IPS DF 4.7 (cell line): Measurements from ENCODE around the gene FAM25A.
"Not testable (repeated sequence)": the region's sequence is repeated elsewhere in the genome, so short reads cannot be mapped to it uniquely, and the experiment has no call there.

Experiments used
- DNase-seq: peaks from one replicate; pipeline ENCODE4 v3.0.0-alpha.2; 2013; ENCODE audit warnings: low spot score; ENCODE audit errors: extremely low read depth

FAM25A gene

GRCh38 chr10:87009134-87009696 is 10.9 kb upstream of the FAM25A start:
- not testable (repeated sequence) for DNase-seq

GRCh38 chr10:87013528-87013927 is 6.6 kb upstream of the FAM25A start:
- not testable (repeated sequence) for DNase-seq

DNA sequence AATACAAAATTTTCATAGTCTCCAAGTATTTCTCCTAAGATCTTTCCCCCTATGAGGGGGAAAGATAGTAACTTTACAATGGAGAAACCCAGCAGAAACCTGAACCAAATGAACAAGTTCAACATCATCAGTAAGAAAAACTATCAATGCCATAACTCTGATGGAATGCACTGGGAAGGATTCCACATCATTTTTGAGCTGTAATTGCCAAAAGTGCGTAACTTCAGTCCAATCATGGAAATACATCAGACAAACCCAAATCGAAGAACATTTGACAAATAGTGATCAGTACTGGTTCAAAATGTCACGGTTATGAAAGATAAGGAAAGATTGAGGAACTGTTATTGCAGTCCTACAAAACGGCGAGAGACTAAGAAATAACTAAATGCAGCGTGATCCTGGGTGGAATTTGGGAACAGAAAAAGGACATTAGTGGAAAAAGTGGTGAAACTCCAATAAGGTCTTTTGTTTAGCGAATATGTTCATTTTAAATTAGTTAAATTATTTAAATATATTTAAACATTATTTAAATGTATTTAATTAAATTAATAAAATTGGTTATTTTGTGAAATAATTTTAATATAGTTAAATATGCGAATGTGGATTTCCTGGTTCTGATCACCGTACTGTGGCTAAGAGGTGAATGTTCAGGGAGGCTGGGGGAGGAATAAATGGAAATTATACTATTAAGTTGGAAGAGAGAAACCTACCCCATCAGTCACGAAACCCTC is 4.9 kb upstream of the FAM25A start:
- DNase-seq, result not testable (repeated sequence)

DNA sequence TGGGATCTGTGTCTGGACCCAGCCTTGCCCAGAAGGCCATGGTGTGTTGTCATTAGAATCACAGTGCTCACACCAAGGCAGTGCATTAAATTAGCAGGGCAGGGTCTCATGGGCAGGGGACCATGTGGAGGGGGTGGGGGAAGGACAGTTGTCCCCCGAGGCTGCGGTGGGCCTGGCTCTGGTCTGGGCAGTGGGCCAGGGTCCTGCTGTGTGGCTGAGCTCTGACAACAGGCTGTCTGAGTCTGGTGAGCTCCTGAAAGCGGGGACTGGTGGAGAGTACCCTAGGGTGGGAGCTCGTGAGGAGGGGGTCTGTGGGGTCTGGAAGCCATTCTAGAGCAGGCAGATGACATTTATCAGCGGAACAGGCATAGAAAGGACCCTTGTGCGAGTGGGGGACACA is 2.0 kb upstream of the FAM25A start:
- not testable (repeated sequence) for DNase-seq

GRCh38 chr10:87019066-87019465 is 1.0 kb upstream of the FAM25A start:
- DNase-seq, result not testable (repeated sequence)

DNA sequence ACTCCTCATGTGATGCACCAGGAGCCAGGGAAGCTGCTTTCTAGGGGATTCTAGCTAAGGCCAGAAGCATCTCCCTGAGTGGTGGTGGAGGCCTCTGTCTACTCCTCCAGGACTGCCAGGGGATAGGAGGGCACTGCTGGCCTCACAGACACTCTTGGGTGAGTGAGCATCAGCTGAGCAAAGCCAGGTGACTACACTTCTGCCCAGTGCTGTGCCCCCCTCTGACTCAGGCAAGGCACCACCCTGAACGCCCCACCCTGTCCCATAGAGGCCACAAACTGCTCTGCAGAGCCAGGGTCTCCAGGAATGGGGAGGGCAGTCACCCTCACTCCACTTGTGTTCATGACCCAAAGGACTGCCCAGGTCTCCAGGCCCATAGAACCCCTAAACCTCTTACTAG is 590 bp upstream of the FAM25A start:
- DNase-seq, result not testable (repeated sequence)

DNA sequence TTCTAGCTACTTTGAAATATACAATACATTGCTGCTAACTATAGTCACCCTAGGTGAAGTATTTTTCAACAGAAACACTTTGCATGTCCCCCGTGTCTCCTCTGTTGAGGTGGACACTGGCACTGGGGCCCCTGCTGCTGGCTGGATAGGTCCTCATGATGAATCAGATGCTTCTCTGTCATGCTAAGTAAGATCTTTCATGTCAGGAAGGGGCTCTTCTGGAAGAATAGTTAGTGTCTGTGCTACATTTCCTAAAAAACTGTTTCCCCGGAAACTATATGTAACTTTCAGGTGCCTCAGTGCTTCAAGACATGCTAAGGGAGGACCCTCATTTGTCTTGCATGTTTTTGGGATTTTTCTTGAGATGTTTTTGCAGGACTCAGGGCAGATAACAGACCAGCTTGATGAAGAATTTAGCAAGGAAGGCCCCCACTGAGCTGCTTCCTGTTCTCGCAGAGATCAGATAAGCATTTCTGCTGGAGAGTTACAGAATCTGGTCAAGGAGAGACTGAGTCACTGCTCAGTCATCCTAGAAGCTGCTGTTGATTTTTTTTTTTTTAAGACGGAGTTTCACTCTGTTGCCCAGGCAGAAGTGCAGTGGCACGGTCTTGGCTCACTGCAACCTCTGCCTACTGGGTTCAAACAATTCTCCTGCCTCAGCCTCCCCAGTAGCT is 5.3 kb downstream of the FAM25A start:
- DNase-seq, result peak; percentile 14

DNA sequence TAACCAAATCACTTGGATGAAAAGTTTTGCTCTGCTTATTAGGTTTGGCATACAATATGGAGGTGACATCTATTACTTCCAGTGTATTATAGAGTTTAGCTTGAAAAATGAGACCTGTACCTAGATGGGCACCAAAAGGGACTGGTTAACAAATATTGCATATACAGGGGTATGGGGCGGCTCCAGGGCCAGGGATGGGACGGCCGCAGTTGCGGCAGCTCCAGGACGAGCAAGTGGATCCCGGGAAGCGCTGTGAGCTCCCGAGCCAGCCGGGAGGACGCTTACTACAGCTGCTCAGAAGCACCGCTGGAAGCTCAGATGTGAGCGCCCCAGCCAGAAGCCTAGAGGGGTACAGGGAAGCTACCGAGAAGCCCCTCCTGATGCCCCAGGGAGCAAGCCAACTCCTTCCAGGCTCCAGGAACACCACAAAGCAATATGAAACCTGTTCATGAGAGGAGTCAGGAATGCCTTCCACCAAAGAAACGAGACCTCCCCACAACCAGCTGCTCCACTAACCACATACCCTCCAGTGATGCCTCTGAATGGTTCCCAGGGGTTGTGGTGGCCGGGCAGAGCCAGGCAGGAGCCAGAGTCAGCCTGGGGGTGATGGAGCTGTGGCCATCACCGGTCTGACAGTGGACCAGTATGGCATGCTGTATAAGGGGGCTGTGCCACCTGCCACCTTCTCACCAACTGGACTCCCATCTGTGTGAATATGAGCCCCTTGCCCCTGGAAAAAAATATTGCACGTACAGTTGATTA is 6.8 kb downstream of the FAM25A start:
- not testable (repeated sequence) for DNase-seq

- not testable (repeated sequence) for DNase-seq
Measured at GRCh38 chr10:87030419-87030818, 10.3 kb downstream of the FAM25A start.

GRCh38 chr10:87030912-87031635 is 11.0 kb downstream of the FAM25A start:
- DNase-seq, result no peak

DNA sequence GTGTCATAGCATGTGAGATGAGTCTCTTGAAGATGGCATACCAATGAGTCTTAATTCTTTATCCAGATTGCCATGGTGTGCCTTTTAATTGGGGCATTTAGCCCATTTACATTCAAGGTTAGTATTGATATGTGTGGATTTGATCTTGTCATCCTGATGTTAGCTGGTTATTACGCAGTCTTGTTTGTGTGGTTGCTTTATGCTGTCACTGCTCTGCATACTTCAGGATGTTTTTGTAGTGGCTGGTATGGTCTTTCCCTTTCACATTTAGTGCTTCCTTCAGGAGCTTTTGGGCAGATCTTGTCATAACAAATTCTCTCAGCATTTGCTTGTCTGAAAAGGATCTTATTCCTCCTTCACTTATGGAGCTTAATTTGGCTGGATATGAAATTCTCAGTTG is 16.5 kb downstream of the FAM25A start:
- no peak for DNase-seq

- no peak for DNase-seq
Measured at GRCh38 chr10:87038286-87038717, 18.2 kb downstream of the FAM25A start.

DNA sequence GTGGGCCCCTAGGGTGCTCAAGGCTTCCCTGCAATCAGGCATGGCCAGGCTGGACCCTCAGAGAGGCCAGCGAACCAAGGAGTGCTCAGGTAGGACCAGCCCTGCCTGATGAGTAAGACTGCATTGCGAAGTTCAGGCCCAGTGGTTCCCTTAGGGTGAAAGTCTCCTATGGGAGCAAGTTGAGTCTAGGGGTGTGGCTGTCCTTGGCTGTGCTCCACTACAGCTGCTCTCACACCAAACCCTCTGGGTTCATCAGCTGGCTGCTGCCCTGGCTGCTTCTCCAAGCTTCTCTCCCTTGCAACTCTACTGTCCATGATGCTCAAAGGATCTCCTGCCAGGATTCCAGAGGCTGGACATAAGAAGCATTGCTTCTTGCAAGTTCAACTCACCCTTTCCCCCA is 18.7 kb downstream of the FAM25A start:
- DNase-seq, result no peak

DNA sequence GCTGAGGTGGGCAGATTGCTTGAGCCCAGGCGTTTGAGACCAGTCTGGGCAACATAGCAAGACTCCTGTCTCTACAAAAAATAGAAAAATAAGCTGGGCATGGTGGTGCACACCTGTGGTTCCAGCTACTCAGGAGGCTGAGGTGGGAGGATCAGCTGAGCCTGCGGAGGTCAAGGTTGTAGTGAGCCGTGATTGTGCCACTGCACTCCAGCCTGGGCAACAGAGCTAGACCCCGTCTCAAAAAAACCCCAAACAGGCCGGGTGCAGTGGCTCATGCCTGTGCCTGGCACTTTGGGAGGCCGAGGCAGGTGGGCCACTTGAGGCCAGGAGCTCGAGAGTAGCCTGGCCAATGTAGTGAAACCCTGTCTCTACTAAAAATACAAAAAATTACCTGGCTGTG is 23.5 kb downstream of the FAM25A start:
- not testable (repeated sequence) for DNase-seq

- DNase-seq, result no peak
Measured at GRCh38 chr10:87045434-87045938, 25.4 kb downstream of the FAM25A start.

DNA sequence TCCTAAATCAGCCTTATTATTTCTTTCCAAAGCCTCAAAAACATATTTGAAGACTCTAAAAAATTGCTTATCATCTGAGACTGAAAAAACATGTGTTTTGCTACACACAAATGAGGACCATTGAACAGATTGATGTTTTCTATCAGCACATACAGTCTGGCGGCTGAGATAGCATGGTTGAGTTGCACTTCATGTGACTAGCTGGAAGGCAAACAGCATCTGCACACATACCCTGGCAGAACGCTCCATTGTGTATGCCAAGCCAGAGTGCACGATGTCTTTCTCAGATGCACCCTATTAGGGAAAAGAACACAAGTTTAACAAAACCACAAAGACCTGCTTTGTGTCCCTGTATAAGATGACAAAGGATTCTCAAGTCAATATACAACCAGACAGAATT is 33.0 kb downstream of the FAM25A start:
- DNase-seq, result no peak

GRCh38 chr10:87053577-87054181 is 33.6 kb downstream of the FAM25A start:
- no peak for DNase-seq

DNA sequence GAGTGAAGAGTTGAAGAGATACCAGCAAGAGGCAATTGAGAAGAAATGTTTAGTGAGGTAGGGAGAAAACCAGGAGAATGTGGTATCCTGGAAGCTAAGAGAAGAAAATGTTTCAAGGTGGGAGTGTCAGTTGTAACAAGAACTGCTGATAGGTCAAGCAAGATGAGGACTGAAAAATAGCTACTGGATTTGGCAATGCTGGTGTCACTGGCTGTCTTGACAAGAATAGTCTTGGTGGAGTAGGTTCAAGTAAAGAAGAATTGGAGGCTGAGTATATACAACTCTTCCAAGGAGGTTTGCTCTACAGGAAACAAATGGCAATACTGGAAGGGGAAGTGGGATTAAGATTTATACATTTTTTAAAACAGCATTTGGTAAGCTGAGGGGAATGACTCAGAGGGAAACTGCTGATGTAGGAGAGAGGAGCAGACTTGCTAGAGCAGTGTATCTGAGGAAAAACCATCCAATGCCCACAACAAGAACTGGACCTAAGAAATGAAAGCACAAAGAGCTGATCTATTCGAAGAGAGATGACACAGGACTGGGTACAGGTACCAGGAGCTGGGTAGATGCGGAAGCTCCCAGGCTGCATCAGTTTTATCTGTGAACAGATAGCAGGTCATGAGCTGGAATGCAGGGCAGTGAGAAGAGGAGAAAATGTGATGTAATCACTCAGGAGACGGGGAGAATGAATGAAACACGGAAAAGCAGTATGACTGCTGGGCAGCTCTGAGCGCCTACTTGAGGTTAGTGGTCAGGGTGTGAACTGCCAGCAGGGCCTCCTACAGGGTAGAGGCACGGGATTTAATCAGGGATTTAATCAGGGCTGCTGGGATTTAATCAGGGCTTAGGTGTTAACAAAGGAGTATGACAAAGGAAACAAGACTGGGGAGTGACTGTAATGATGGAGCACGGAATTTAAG is 34.5 kb downstream of the FAM25A start:
- DNase-seq, result no peak

DNA sequence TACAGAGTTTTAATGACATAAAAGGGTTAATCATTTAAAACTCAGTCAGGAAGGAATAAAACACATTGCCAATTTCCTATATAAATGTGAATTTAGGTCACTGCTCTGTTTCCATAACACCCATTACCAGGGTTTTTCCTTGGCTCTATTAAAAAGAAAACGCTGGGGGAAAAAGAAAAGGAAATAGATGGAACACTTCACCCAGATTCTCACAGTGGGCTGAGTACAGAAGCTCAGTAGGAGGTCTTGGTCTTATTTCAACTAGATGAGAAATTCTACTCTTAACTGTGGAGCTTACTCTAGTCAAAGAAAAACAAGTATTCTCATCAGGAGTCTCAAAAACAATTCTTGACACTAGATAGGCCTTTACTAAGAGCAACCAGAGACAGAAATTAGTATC is 38.1 kb downstream of the FAM25A start:
- DNase-seq, result no peak
